ENCODE measurements around the gene ABLIM2. TPM values are rescaled to one million over a fixed set of nuclear protein-coding genes. Genes with fewer than 3 reads are reported as not detected.
A peak's percentile ranks its signal among the peaks of the same experiment; 100 is the strongest.

ABLIM2 gene
- total RNA-seq, 1 donor from 2014 or later, result 7.5 TPM

DNA sequence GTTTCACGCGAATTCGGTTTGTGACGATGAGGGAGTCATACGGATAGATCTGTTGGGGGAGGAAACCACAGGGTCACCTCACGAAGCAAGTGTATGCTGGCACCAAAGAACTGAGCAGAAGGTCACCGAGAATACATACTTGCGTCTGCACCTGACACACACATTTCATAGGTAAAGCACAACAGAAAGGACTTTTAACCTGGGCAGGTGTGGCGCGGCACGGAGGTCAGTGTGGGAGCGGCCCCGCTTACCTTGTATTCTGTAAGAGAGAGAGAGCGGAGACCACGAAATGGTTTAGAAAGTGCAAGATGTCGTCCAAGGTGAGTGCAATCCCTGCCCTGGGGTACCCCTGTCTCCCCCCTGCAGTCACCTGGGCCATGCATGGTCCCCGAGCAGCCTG, 175.3 kb downstream of the ABLIM2 start:
- DNase-seq, result no peak
- H3K4me3 Mint-ChIP-seq (ENCODE audit: unreplicated experiment), result peak overlapping the region; percentile 10
- peaks cover 4% of the 10 kb centered on the region for H3K27me3 Mint-ChIP-seq (ENCODE audit: unreplicated experiment)
- TF ChIP-seq, protein P1, sequence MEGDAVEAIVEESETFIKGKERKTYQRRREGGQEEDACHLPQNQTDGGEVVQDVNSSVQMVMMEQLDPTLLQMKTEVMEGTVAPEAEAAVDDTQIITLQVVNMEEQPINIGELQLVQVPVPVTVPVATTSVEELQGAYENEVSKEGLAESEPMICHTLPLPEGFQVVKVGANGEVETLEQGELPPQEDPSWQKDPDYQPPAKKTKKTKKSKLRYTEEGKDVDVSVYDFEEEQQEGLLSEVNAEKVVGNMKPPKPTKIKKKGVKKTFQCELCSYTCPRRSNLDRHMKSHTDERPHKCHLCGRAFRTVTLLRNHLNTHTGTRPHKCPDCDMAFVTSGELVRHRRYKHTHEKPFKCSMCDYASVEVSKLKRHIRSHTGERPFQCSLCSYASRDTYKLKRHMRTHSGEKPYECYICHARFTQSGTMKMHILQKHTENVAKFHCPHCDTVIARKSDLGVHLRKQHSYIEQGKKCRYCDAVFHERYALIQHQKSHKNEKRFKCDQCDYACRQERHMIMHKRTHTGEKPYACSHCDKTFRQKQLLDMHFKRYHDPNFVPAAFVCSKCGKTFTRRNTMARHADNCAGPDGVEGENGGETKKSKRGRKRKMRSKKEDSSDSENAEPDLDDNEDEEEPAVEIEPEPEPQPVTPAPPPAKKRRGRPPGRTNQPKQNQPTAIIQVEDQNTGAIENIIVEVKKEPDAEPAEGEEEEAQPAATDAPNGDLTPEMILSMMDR (IDR thresholded peaks at IDR 0.05; ENCODE audit: partially characterized antibody, unreplicated experiment), result no peak
- H3K4me1 Mint-ChIP-seq (ENCODE audit: low read depth, unreplicated experiment), result peaks cover 41% of the 10 kb centered on the region
- no peaks in the 10 kb centered on the region for H3K36me3 Mint-ChIP-seq (ENCODE audit: unreplicated experiment)
- H3K9me3 Mint-ChIP-seq (ENCODE audit: unreplicated experiment), result peaks cover 4% of the 10 kb centered on the region
- no peak overlapping the region for H3K27ac Mint-ChIP-seq (ENCODE audit: unreplicated experiment)

DNA sequence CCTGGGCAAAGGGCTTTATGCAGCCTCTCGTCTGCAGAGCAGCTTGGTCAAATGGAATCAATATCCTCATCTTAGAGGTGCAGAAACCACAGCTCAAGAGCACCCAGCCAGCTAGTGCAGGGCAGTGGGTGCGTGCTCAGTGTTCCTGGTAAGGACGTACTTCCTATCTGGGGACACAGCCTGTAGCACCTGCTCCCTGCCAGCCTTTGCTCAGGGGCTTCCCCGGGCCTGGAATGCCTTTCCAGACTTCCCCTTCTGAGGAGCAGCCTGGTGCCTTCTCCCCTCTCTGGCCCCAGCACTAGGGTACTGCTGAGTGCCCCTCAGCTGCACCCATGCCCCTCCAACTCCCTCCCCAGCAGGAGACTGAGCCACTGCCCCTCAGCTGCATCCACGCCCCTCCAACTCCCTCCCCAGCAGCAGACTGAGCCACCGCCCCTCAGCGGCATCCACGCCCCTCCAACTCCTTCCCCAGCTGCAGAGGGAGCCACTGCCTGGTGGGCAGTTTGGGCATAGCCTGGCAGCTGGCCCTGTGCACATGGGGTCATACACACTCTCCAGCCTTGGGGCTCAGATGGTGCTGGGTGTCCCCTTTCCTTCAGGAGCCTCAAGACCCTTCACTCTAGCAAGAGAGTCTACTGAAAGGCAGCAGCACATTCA, 176.7 kb downstream of the ABLIM2 start:
- TF ChIP-seq, protein P1 (IDR thresholded peaks at IDR 0.05; ENCODE audit: partially characterized antibody, unreplicated experiment), result no peak
- peaks cover 4% of the 10 kb centered on the region for H3K27me3 Mint-ChIP-seq (ENCODE audit: unreplicated experiment)
- DNase-seq, result no peak
- no peaks in the 10 kb centered on the region for H3K36me3 Mint-ChIP-seq (ENCODE audit: unreplicated experiment)
- peaks cover 42% of the 10 kb centered on the region for H3K4me1 Mint-ChIP-seq (ENCODE audit: low read depth, unreplicated experiment)
- no peak overlapping the region for H3K4me3 Mint-ChIP-seq (ENCODE audit: unreplicated experiment)
- no peak overlapping the region for H3K27ac Mint-ChIP-seq (ENCODE audit: unreplicated experiment)
- peaks cover 4% of the 10 kb centered on the region for H3K9me3 Mint-ChIP-seq (ENCODE audit: unreplicated experiment)

DNA sequence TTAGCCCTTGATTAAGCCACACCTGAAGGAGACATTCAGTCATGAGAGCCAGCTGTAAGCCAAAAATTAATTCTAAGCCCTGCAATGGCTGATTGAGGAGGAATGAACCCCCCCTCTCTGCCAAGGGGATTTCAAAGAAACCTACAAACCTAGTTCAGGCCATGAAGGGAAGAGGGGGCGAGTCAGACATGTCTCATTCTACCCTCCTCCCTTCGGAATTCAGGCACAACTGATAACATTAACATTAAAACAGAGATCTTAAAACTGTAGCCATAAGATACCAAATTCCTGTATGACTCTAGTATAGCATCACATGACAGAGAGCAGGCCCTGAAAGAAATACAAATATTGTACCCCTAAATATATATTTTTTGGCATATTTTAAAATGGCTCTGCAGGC, 178.6 kb downstream of the ABLIM2 start:
- no peak for DNase-seq
- peaks cover 4% of the 10 kb centered on the region for H3K27me3 Mint-ChIP-seq (ENCODE audit: unreplicated experiment)
- no peaks in the 10 kb centered on the region for H3K36me3 Mint-ChIP-seq (ENCODE audit: unreplicated experiment)

DNA sequence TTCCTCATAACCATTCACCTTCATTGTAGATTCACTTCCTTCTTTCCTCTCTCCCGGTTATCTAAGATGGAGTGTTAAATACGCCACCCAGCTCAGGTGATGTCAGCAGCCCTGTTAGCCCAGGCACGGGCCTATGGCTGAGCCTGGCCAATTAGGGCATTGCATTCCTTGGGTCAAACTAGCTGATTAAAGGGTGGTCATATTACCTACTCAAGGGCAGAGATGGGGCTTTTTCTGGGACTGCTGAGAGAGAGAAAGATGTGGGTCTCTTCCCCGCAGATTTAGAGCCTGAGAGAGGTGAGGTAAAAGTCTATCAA, 179.0 kb downstream of the ABLIM2 start:
- no peaks in the 10 kb centered on the region for H3K36me3 Mint-ChIP-seq (ENCODE audit: unreplicated experiment)
- peak overlapping the region; percentile 13 for H3K27ac Mint-ChIP-seq (ENCODE audit: unreplicated experiment)
- H3K27me3 Mint-ChIP-seq (ENCODE audit: unreplicated experiment), result peaks cover 4% of the 10 kb centered on the region
- H3K9me3 Mint-ChIP-seq (ENCODE audit: unreplicated experiment), result peaks cover 7% of the 10 kb centered on the region
- no peak for DNase-seq
- H3K4me1 Mint-ChIP-seq (ENCODE audit: low read depth, unreplicated experiment), result peaks cover 38% of the 10 kb centered on the region
- no peak overlapping the region for H3K4me3 Mint-ChIP-seq (ENCODE audit: unreplicated experiment)
- TF ChIP-seq, protein P1 (IDR thresholded peaks at IDR 0.05; ENCODE audit: partially characterized antibody, unreplicated experiment), result no peak

More for the DNA sequence above, 178.6 kb downstream of the ABLIM2 start:
- TF ChIP-seq, protein P1 (IDR thresholded peaks at IDR 0.05; ENCODE audit: partially characterized antibody, unreplicated experiment), result no peak
- peaks cover 38% of the 10 kb centered on the region for H3K4me1 Mint-ChIP-seq (ENCODE audit: low read depth, unreplicated experiment)
- H3K9me3 Mint-ChIP-seq (ENCODE audit: unreplicated experiment), result peaks cover 7% of the 10 kb centered on the region
- no peak overlapping the region for H3K4me3 Mint-ChIP-seq (ENCODE audit: unreplicated experiment)
- no peak overlapping the region for H3K27ac Mint-ChIP-seq (ENCODE audit: unreplicated experiment)

DNA sequence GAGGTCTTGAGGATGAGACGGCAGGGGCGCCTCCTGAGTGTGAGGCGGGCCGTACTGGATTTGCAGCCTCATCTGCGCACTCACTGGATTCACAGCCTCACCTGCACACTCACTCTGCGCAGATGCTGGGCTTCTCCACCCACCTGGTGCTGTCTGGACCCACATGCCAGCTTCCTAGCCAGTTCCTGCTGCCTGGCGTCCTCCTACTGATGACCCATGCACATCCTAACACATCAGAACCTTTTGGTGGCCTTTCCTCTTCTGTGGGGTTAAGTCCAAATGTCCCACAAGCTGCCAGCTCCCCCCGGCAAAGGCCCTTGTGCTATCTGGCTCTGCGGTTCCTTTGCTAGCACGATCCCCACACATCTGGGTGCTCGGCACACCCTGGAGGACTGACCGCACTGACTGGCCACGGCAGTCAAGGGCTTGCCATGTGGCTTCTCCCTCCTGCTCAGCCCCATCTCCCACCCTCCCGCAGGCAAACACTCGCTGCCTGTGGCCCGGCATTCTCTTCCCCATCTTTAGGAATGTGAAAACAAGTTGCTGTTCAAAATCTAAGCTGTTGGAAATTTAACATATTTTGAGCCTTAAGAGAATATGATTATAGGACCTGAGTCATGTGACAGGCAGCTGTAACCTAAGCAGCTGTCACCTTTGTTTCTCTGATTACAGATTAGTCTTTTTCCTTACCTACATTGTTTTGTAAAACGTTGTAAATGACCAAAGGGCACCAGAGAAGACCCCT, 179.5 kb downstream of the ABLIM2 start:
- Mint-ChIP-seq H3K4me1 (ENCODE audit: low read depth, unreplicated experiment) (peaks cover 35% of the 10 kb centered on the region), H3K27me3 (ENCODE audit: unreplicated experiment) (peaks cover 4% of the 10 kb centered on the region), H3K4me3 (ENCODE audit: unreplicated experiment) (no peak overlapping the region), H3K9me3 (ENCODE audit: unreplicated experiment) (peaks cover 7% of the 10 kb centered on the region), H3K36me3 (ENCODE audit: unreplicated experiment) (no peaks in the 10 kb centered on the region), H3K27ac (ENCODE audit: unreplicated experiment) (peak overlapping the region; percentile 13)
- DNase-seq, result no peak
- TF ChIP-seq, protein P1 (IDR thresholded peaks at IDR 0.05; ENCODE audit: partially characterized antibody, unreplicated experiment), result no peak
